Adrenal gland (tissue), 12 donors: ENCODE data around the gene CLDN20. TPM values are rescaled to one million over a fixed set of nuclear protein-coding genes. Genes with fewer than 3 reads are reported as not detected.

Source experiments
- DNase-seq, 7 donors: peaks; one replicate each; pipeline ENCODE4 v3.0.0-alpha.2; 2019 to 2020
- H3K27ac ChIP-seq, 5 donors: fragments of 200-600 bp; sonication (generic) in 4 of 5; 1 replicate in 3 of 5; 2 replicates in 2 of 5; pipeline versions ENCODE4 v1.5.1 to v1.8.0; 2016 to 2020; ENCODE audit warnings: mild to moderate bottlenecking in 1 of 5
- H3K27me3 ChIP-seq: fragments of 200-600 bp; 2 replicates; pipeline ENCODE4 v1.8.0; 2021
- H3K36me3 ChIP-seq, 2 donors: fragments of 200-600 bp; replicated peaks in 1 of 2; 1 replicate in 1 of 2; 2 replicates in 1 of 2; pipeline versions ENCODE4 v1.5.1 to v1.8.0; 2018 to 2022
- H3K4me1 ChIP-seq, 2 donors: fragments of 200-600 bp; replicated peaks in 1 of 2; 1 replicate in 1 of 2; 2 replicates in 1 of 2; pipeline versions ENCODE4 v1.5.1 to v1.8.0; 2018 to 2021
- H3K4me3 ChIP-seq, 4 donors: fragments of 200-600 bp; sonication (generic) in 3 of 4; one replicate each; pipeline ENCODE4 v1.5.1; 2016 to 2018
- H3K9me3 ChIP-seq, 3 donors: fragments of 200-600 bp; sonication (generic) in 1 of 3; replicated peaks in 1 of 3; 1 replicate in 2 of 3; 2 replicates in 1 of 3; pipeline versions ENCODE4 v1.5.1 to v1.8.0; 2016 to 2021
- POLR2A ChIP-seq, 2 donors: fragments of 450-650 bp; IDR thresholded peaks; one replicate each; pipeline ENCODE4 v1.6.1; 2017; ENCODE audit warnings: antibody characterized with exemption in 2 of 2, mild to moderate bottlenecking in 2 of 2, moderate library complexity in 1 of 2
- WGBS, 4 donors: extraction: QIAGEN DNeasy Blood & Tissue Kit in 2 of 4; methylation state at CpG; one replicate each; pipeline versions ENCODE4 v1.1.5 to v1.1.7; 2013 to 2017; 5-methylcytosine and 5-hydroxymethylcytosine counted together
- intact Hi-C, 2 donors: fragments of 100-400 bp; cut with DNase I; formaldehyde crosslinking; loops; one replicate each; pipeline versions ENCODE4 v1.14.1 to v1.15.0; 2022 to 2023
- polyA plus RNA-seq, 3 donors: library from polyadenylated mRNA; stranded (reverse); fragments of 200-250 nt in 2 of 3; fragments of 350-450 nt in 1 of 3; fragmentation: Illumina TruSeq in 1 of 3; extraction: RNeasy Lipid Tissue Mini Kit (QIAGEN cat#74804) in 1 of 3; gene quantifications; one replicate each; pipeline ENCODE4 v1.2.3, GENCODE V29; 2013 to 2014
- total RNA-seq, 9 donors: library from RNA; depleted of rRNA in 4 of 9; stranded (reverse); fragments of >200 nt in 4 of 9; fragments of 120-200 nt in 1 of 9; fragmentation: NEBNext Ultra II Directional in 1 of 9; extraction: Animal tissue kit (Norgen Biotek cat#: 25700) in 1 of 9; gene quantifications; one replicate each; pipeline versions ENCODE4 v1.1.0 to v1.2.4, GENCODE V29; 2013 to 2023
- TF ChIP-seq, protein P1 (sequence below), 6 experiments: fragments of 450-650 bp in 4 of 6; fragments of 200-600 bp in 2 of 6; sonication (generic) in 1 of 6; IDR thresholded peaks; 1 replicate in 5 of 6; 2 replicates in 1 of 6; pipeline versions ENCODE4 v1.5.1 to v1.8.0; 2016 to 2021; ENCODE audit warnings: antibody characterized with exemption in 6 of 6, mild to moderate bottlenecking in 2 of 6, moderate library complexity in 1 of 6
- donor health status: healthy with polysubstance abuse.
- donor health status: Bipolar disorder and iron deficiency.
- donor health status: DM: yes; HTN: yes; CAD: no.
- donor health status: DM: no; HTN: no; CAD: no.
- donor health status: DM: no; HTN: no; CAD: no.
- donor health status: DM: yes; HTN: yes; CAD: no.

CLDN20 gene
- total and polyA plus RNA-seq, 12 donors, result not detected

DNA sequence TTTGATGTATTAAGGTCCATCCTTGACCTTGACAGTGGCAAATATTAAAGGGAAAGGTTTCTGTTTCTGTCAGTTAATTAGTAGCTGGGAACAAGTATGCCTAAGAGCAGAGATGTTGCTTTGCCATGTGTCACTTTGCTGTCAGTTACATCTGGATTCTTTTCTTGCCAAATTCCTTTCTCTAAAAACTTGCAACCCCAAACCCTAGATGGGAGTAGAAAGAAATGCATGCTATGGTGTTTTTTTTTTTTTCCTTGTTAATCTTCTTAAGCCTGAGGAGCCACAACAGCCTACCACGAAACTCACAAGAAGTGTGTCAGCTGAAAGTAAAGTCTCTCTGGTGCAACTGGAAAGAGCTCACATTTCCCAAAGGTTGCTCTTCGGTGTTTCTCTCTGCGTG lies 18.0 kb upstream of the CLDN20 start:
- Histone ChIP-seq H3K27me3 (no peaks in the 10 kb centered on the region), H3K27ac (no peak overlapping the region), H3K4me1 (no peaks in the 10 kb centered on the region), H3K36me3 (no peaks in the 10 kb centered on the region), H3K9me3 (no peaks in the 10 kb centered on the region), H3K4me3 (no peak overlapping the region)
- no peak for DNase-seq
- intact Hi-C loops, result loop anchor here in 1 of 2 donors (5.0 kb wide), 1 partner anchor 64 kb away; no protein-coding TSS in a partner anchor
- 92 to 94% (median 93%) methylated on average over 3 of the region's 3 CpGs for WGBS, 4 donors
- TF ChIP-seq, protein P1, sequence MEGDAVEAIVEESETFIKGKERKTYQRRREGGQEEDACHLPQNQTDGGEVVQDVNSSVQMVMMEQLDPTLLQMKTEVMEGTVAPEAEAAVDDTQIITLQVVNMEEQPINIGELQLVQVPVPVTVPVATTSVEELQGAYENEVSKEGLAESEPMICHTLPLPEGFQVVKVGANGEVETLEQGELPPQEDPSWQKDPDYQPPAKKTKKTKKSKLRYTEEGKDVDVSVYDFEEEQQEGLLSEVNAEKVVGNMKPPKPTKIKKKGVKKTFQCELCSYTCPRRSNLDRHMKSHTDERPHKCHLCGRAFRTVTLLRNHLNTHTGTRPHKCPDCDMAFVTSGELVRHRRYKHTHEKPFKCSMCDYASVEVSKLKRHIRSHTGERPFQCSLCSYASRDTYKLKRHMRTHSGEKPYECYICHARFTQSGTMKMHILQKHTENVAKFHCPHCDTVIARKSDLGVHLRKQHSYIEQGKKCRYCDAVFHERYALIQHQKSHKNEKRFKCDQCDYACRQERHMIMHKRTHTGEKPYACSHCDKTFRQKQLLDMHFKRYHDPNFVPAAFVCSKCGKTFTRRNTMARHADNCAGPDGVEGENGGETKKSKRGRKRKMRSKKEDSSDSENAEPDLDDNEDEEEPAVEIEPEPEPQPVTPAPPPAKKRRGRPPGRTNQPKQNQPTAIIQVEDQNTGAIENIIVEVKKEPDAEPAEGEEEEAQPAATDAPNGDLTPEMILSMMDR (IDR thresholded peaks at IDR 0.05), result no peak
- no peak for TF ChIP-seq POLR2A (IDR thresholded peaks at IDR 0.05)

DNA sequence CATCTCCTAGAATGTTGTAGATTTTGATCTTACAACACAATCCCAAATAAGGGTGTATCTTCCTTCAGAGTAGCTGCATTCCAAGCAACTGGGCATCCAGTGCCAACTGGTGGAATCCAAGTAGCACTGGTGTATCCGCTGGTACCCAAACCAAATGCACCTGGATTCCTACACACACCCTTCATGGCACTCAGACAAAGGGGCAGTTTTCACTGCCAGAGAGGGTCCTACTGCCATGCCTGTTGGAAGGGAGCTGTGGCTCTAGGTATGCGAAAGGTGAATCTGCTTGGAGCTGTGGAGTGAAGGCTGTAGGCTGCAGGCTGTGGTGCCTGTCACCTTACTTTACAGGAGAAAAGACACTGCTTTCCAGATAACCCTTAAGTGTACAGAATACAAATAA lies 17.0 kb upstream of the CLDN20 start:
- Histone ChIP-seq H3K36me3 (no peaks in the 10 kb centered on the region), H3K27ac (no peak overlapping the region), H3K4me3 (no peak overlapping the region), H3K27me3 (no peaks in the 10 kb centered on the region), H3K4me1 (no peaks in the 10 kb centered on the region), H3K9me3 (no peaks in the 10 kb centered on the region)
- 94 to 100% (median 98%) methylated on average over 2 of the region's 2 CpGs for WGBS, 4 donors
- TF ChIP-seq POLR2A (IDR thresholded peaks at IDR 0.05), result no peak
- TF ChIP-seq, protein P1 (IDR thresholded peaks at IDR 0.05), result no peak
- no peak for DNase-seq
- intact Hi-C loops, result loop anchor here in 1 of 2 donors (5.0 kb wide), 1 partner anchor 65 kb away; no protein-coding TSS in a partner anchor

DNA sequence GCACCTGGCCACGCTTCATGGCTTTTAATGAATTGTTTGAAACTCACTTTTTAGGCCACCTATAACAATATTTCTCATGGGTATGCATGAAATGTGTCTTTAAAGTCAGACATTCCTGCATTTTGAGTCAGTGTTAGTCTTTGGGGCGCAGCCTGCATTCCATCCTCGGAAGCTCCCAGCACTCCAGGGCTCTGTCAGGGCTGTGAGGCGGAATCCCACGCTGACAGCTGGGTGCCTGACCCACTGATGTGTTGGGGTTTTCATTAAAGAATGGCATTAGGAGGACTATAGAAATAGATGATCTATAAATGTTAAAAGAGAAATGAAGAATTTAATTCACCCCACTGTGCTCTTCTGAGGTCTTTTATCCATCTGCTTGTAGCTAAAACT lies 16.2 kb upstream of the CLDN20 start:
- no peaks in the 10 kb centered on the region for H3K27me3 ChIP-seq
- DNase-seq, result no peak
- intact Hi-C loops, result loop anchor here (2.0 to 5.0 kb wide), 2 partner anchors 65 to 67 kb away; no protein-coding TSS in a partner anchor
- WGBS, 4 donors, result 91 to 94% (median 91%) methylated on average over 5 of the region's 5 CpGs
- H3K36me3 ChIP-seq, result no peaks in the 10 kb centered on the region
- H3K4me1 ChIP-seq, result peaks cover 0 to 2% of the 10 kb centered on the region in 2 donors
- TF ChIP-seq, protein P1 (IDR thresholded peaks at IDR 0.05), result no peak
- TF ChIP-seq POLR2A (IDR thresholded peaks at IDR 0.05), result no peak
- no peaks in the 10 kb centered on the region for H3K9me3 ChIP-seq
- no peak overlapping the region for H3K27ac ChIP-seq
- H3K4me3 ChIP-seq, result no peak overlapping the region

DNA sequence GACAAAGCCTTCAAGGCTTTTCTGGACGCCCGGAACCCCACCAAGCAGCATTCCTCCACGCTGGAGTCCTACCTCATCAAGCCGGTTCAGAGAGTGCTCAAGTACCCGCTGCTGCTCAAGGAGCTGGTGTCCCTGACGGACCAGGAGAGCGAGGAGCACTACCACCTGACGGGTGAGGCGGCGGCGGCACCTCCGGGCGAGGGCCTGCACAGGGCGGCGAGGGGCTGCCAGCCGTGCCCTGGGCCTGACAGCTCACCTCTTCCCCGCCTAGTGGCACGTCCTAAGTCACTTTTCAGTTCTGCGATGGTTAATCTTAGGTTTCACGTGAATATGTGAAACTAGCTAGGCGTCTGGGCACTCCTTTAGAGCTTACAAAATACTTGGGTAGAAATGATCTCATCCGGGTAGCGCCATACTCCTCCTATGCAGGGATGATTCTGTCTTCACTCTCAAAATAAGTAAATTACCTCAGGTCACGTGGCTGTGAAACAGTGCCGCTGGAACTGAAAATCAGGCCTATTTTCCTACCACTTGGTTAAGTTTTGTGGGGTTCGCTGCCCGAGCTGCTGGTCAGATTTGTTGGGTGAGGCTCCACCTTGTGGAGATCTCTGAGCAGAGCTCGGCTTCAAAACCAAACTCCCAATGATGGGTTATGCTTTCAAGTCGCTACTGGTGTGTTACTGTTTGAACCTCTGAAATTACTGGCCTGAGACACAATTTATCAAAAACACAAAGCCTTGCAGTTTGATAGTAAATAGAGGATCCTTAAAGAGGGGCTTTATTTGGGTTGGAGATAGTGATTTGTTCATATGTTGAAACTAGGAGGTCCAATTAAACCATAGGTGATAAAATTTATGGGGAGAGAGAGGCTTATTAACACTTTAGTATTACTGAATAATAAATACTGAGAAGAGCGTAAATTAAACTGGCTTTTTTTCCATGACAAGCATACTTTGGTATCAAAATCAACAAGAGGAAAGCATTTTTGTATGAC lies 15.5 kb upstream of the CLDN20 start:
- intact Hi-C loops, result loop anchor here (2.0 to 5.0 kb wide), 2 partner anchors 66 to 68 kb away; no protein-coding TSS in a partner anchor
- H3K4me1 ChIP-seq, result peaks cover 6 to 9% of the 10 kb centered on the region in 2 donors
- WGBS, 4 donors, result 69 to 86% (median 85%) methylated on average over 18 to 30 of the region's 30 CpGs
- DNase-seq, result peak; percentile 35 to 81 (median 49)
- no peaks in the 10 kb centered on the region for H3K36me3 ChIP-seq
- H3K4me3 ChIP-seq, result no peak overlapping the region
- H3K27ac ChIP-seq, result no peak overlapping the region
- H3K27me3 ChIP-seq, result no peaks in the 10 kb centered on the region
- no peak for TF ChIP-seq POLR2A (IDR thresholded peaks at IDR 0.05)
- TF ChIP-seq, protein P1 (IDR thresholded peaks at IDR 0.05), result peak; percentile 32 to 62 (median 52)
- H3K9me3 ChIP-seq, result no peaks in the 10 kb centered on the region
